GM21717 (cell line): Measurements from ENCODE around the gene NOL12.
"Not testable (repeated sequence)": the region's sequence is repeated elsewhere in the genome, so short reads cannot be mapped to it uniquely, and the experiment has no call there.

ENCODE experiments used
- ATAC-seq: cut with Tn5 transposase; IDR thresholded peaks from one replicate; pipeline ENCODE4 v1.9.1; 2021; ENCODE audit warnings: mild to moderate bottlenecking, moderate library complexity; ENCODE audit not compliant: unreplicated experiment

Gene NOL12

GRCh38 chr22:37686002-37686982 is at the start of gene NOL12:
Gene NOL12 (plus strand): TSS chr22:37686343. CDS start chr22:37686393, 50 bp downstream.
- peak; percentile 51 for ATAC-seq

GRCh38 chr22:37636949-37637273 is 49.2 kb upstream of the NOL12 start:
- no peak for ATAC-seq

GRCh38 chr22:37638391-37639069 is 47.6 kb upstream of the NOL12 start:
- no peak for ATAC-seq

GRCh38 chr22:37639070-37639760 is 46.9 kb upstream of the NOL12 start, which contains the start of gene SH3BP1:
Gene SH3BP1 (plus strand): TSS chr22:37639669. CDS start chr22:37639788, 119 bp downstream.
- ATAC-seq = no peak

- no peak for ATAC-seq
Observed at GRCh38 chr22:37639771-37640590, 46.2 kb upstream of the NOL12 start.

GRCh38 chr22:37640591-37641560 is 45.3 kb upstream of the NOL12 start:
- no peak for ATAC-seq

GRCh38 chr22:37641561-37641949 is 44.6 kb upstream of the NOL12 start:
- no peak for ATAC-seq

- no peak for ATAC-seq
Observed at GRCh38 chr22:37643225-37643847, 42.8 kb upstream of the NOL12 start.

- ATAC-seq = no peak
Observed at GRCh38 chr22:37647317-37647716, 38.8 kb upstream of the NOL12 start.

- ATAC-seq = no peak
Observed at GRCh38 chr22:37647928-37648327, 38.2 kb upstream of the NOL12 start.

- no peak for ATAC-seq
Observed at GRCh38 chr22:37650463-37651136, 35.5 kb upstream of the NOL12 start.

- no peak for ATAC-seq
Observed at GRCh38 chr22:37654563-37655251, 31.4 kb upstream of the NOL12 start.

GRCh38 chr22:37655252-37655563 is 30.9 kb upstream of the NOL12 start:
- no peak for ATAC-seq

GRCh38 chr22:37656583-37656982 is 29.6 kb upstream of the NOL12 start:
- ATAC-seq = not testable (repeated sequence)

GRCh38 chr22:37657590-37658132 is 28.5 kb upstream of the NOL12 start:
- no peak for ATAC-seq

GRCh38 chr22:37658133-37659065 is 27.7 kb upstream of the NOL12 start, which contains the start of gene PDXP:
Gene PDXP (plus strand): TSS chr22:37658723. CDS start chr22:37658783, 60 bp downstream.
- ATAC-seq = peak; percentile 73
